22Rv1 (cell line): ENCODE data around the gene ERC1.

Experiments used
- ZFX ChIP-seq: fragments of 450-650 bp; IDR thresholded peaks from 2 replicates; pipeline ENCODE4 v1.6.1; 2017; ENCODE audit warnings: antibody characterized with exemption, borderline replicate concordance
- TF ChIP-seq, protein P1 (sequence below): fragments of 450-650 bp; IDR thresholded peaks from 2 replicates; pipeline ENCODE4 v1.5.1; 2017; ENCODE audit warnings: mild to moderate bottlenecking

DNA sequence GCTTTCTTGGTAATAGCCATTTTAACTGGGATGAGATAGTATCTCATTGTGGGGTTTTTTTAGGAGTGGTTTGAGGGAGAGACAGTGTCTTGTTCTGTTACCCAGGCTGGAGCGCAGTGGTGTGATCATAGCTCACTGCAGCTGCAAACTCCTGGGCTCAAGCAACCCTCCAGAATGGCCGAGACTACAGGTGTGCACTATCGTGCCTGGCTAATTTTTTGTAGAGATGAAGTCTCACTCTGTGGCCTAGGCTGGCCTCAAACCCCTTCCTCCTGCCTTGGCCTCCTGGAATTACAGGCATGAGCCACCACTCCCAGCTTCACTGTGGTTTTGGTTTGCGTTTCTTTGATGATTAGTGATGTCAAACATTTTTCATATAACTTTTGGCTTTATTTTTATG, 293.6 kb downstream of the ERC1 start:
- TF ChIP-seq, protein P1, sequence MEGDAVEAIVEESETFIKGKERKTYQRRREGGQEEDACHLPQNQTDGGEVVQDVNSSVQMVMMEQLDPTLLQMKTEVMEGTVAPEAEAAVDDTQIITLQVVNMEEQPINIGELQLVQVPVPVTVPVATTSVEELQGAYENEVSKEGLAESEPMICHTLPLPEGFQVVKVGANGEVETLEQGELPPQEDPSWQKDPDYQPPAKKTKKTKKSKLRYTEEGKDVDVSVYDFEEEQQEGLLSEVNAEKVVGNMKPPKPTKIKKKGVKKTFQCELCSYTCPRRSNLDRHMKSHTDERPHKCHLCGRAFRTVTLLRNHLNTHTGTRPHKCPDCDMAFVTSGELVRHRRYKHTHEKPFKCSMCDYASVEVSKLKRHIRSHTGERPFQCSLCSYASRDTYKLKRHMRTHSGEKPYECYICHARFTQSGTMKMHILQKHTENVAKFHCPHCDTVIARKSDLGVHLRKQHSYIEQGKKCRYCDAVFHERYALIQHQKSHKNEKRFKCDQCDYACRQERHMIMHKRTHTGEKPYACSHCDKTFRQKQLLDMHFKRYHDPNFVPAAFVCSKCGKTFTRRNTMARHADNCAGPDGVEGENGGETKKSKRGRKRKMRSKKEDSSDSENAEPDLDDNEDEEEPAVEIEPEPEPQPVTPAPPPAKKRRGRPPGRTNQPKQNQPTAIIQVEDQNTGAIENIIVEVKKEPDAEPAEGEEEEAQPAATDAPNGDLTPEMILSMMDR: no peak
- no peak for TF ChIP-seq ZFX
